KMS-11 (cell line): ENCODE data around the gene QTRT2.

Experiments
- H2AFZ ChIP-seq: fragments of 200-600 bp; sonication (generic); 2 replicates; pipeline ENCODE4 v1.6.1; 2016; ENCODE audit warnings: antibody characterized with exemption, mixed run types, low read depth
- H3K27ac ChIP-seq: fragments of 200-600 bp; sonication (generic); 2 replicates; pipeline ENCODE4 v1.6.1; 2016; ENCODE audit warnings: mild to moderate bottlenecking, mixed run types
- H3K27me3 ChIP-seq: fragments of 200-600 bp; sonication (generic); 2 replicates; pipeline ENCODE4 v1.6.1; 2017; ENCODE audit warnings: mild to moderate bottlenecking, low read depth, mixed run types, moderate library complexity; ENCODE audit not compliant: insufficient read depth
- H3K36me3 ChIP-seq: fragments of 200-600 bp; sonication (generic); 2 replicates; pipeline ENCODE4 v1.6.1; 2017; ENCODE audit warnings: mild to moderate bottlenecking, mixed run types; ENCODE audit not compliant: insufficient read depth
- H3K4me1 ChIP-seq: fragments of 200-600 bp; sonication (generic); 2 replicates; pipeline ENCODE4 v1.6.1; 2016; ENCODE audit warnings: mild to moderate bottlenecking, low read depth, mixed run types; ENCODE audit not compliant: poor library complexity, severe bottlenecking
- H3K4me2 ChIP-seq: fragments of 200-600 bp; sonication (generic); 2 replicates; pipeline ENCODE4 v1.7.0; 2016; ENCODE audit warnings: mild to moderate bottlenecking, mixed run types
- H3K4me3 ChIP-seq: fragments of 200-600 bp; sonication (generic); IDR thresholded peaks from 2 replicates; pipeline ENCODE4 v1.6.1; 2017; ENCODE audit warnings: low read depth, low read length, mixed read lengths; ENCODE audit not compliant: insufficient read depth
- H3K79me2 ChIP-seq: fragments of 200-600 bp; sonication (generic); 2 replicates; pipeline ENCODE4 v1.6.1; 2016; ENCODE audit warnings: low read depth, mixed run types; ENCODE audit not compliant: insufficient read depth
- H3K9ac ChIP-seq: fragments of 200-600 bp; sonication (generic); 2 replicates; pipeline ENCODE4 v1.6.1; 2016; ENCODE audit warnings: mild to moderate bottlenecking, mixed run types
- H4K20me1 ChIP-seq: fragments of 200-600 bp; sonication (generic); 2 replicates; pipeline ENCODE4 v1.6.1; 2016; ENCODE audit warnings: mild to moderate bottlenecking, mixed run types; ENCODE audit not compliant: insufficient read depth
- TF ChIP-seq, protein P1 (sequence below): fragments of 200-600 bp; sonication (generic); conservative IDR thresholded peaks from 2 replicates; pipeline ENCODE4 v1.6.1; 2017; ENCODE audit warnings: low read depth, mild to moderate bottlenecking, antibody characterized with exemption, low read length, moderate library complexity, mixed read lengths

Gene QTRT2

DNA sequence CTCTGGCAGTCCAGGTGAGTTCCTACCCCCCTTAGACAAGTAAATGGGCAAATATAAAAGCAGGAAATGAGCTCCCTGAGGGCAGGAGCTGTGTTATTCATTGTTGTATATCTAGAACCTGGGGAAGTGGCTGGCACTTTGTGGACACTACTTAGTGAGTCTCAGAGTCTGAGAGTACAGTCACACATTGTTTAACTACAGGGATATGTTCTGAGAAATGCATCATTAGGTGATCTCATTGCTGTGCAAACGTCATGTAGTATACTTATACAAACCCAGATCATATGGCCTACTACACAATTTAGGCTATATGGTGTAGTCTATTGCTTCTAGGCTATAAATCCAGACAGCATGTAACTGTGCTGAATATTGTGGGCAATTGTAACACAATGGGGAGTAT, 69.9 kb downstream of the QTRT2 start:
- TF ChIP-seq, protein P1, sequence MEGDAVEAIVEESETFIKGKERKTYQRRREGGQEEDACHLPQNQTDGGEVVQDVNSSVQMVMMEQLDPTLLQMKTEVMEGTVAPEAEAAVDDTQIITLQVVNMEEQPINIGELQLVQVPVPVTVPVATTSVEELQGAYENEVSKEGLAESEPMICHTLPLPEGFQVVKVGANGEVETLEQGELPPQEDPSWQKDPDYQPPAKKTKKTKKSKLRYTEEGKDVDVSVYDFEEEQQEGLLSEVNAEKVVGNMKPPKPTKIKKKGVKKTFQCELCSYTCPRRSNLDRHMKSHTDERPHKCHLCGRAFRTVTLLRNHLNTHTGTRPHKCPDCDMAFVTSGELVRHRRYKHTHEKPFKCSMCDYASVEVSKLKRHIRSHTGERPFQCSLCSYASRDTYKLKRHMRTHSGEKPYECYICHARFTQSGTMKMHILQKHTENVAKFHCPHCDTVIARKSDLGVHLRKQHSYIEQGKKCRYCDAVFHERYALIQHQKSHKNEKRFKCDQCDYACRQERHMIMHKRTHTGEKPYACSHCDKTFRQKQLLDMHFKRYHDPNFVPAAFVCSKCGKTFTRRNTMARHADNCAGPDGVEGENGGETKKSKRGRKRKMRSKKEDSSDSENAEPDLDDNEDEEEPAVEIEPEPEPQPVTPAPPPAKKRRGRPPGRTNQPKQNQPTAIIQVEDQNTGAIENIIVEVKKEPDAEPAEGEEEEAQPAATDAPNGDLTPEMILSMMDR = no peak
- no peak overlapping the region for H2AFZ ChIP-seq

DNA sequence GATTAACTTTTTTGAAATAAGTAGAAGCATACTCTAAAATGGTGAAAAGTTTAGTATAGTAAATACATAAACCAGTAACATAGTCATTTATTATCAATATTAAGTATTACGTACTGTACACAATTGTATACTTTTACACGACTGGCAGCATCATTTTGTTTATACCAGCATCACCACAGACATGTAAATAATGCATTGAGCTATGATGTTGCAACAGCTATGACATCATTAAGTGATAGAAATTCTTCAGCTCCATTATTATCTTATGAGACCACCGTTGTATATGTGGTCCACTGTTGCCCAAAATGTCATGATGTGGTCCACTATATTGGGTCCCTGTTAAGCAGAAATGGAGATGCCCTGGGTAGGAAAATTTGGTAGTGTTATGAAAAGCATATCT, 71.0 kb downstream of the QTRT2 start:
- H3K27ac ChIP-seq = no peak overlapping the region
- no peaks in the 10 kb centered on the region for H3K79me2 ChIP-seq
- H3K4me3 ChIP-seq = no peak overlapping the region
- H3K9ac ChIP-seq = no peak overlapping the region
- H4K20me1 ChIP-seq = no peaks in the 10 kb centered on the region
- H2AFZ ChIP-seq = no peak overlapping the region
- no peaks in the 10 kb centered on the region for H3K27me3 ChIP-seq
- no peaks in the 10 kb centered on the region for H3K36me3 ChIP-seq
- TF ChIP-seq, protein P1 = no peak
- H3K4me1 ChIP-seq = no peaks in the 10 kb centered on the region
- no peak overlapping the region for H3K4me2 ChIP-seq

More for the DNA sequence above, 69.9 kb downstream of the QTRT2 start:
- no peak overlapping the region for H3K4me2 ChIP-seq
- no peaks in the 10 kb centered on the region for H3K36me3 ChIP-seq
- no peaks in the 10 kb centered on the region for H3K4me1 ChIP-seq
- H3K27me3 ChIP-seq = no peaks in the 10 kb centered on the region
- no peaks in the 10 kb centered on the region for H4K20me1 ChIP-seq
- H3K4me3 ChIP-seq = no peak overlapping the region
- H3K9ac ChIP-seq = no peak overlapping the region
- no peaks in the 10 kb centered on the region for H3K79me2 ChIP-seq
- H3K27ac ChIP-seq = no peak overlapping the region

DNA sequence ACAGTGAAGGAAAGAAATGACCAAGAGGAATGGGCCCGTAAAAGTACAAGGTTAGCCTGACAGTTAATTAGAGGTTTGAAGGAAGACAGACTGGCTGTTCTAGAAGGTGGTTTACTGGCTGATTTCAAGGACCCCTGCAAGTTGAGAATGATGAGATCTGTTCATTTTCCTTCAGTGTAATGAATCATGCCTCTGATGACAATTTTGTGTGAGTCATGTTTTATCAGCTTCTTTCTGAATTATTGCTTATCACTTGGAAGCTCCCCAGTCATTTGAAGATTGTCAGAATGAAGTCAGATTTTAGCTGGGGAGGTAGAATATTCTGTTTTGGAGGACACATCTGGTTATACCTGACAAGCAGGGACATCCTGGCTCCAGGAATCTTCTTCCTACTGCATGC, 71.7 kb downstream of the QTRT2 start:
- Histone ChIP-seq H3K27ac (no peak overlapping the region), H4K20me1 (no peaks in the 10 kb centered on the region), H3K27me3 (no peaks in the 10 kb centered on the region), H3K9ac (no peak overlapping the region), H3K4me2 (no peak overlapping the region), H2AFZ (no peak overlapping the region), H3K4me1 (no peaks in the 10 kb centered on the region), H3K36me3 (no peaks in the 10 kb centered on the region), H3K79me2 (no peaks in the 10 kb centered on the region), H3K4me3 (no peak overlapping the region)
- TF ChIP-seq, protein P1 = no peak

DNA sequence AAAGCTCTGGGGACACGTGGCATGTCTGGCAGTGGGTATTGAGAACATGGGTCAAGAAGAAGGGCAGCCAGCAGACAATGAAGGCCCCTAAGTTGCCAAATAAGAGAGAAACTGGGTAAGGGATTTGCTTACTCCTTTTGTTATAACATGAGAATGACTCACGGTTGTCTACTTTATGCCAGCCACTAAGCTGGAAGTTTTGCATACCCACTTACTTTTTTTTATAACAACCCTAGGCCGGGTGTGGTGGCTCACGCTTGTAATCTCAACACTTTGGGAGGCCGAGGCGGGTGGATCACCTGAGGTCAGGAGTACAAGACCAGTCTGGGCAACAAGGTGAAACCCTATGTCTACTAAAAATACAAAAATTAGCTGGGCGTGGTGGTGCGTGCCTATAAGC, 72.3 kb downstream of the QTRT2 start:
- Histone ChIP-seq H4K20me1 (no peaks in the 10 kb centered on the region), H3K36me3 (no peaks in the 10 kb centered on the region), H3K4me3 (no peak overlapping the region), H3K79me2 (no peaks in the 10 kb centered on the region), H3K4me2 (no peak overlapping the region), H3K9ac (no peak overlapping the region), H3K4me1 (no peaks in the 10 kb centered on the region), H3K27ac (no peak overlapping the region), H2AFZ (no peak overlapping the region), H3K27me3 (no peaks in the 10 kb centered on the region)
- TF ChIP-seq, protein P1 = no peak
